Embryonic facial prominence (tissue), 1 donor: ENCODE measurements around the gene FBLN1.
A peak's percentile ranks its signal among the peaks of the same experiment; 100 is the strongest.
"Not testable (repeated sequence)": the region's sequence is repeated elsewhere in the genome, so short reads cannot be mapped to it uniquely, and the experiment has no call there.

ENCODE experiments used
- DNase-seq: peaks from one replicate; pipeline ENCODE4 v3.0.0-alpha.2; 2016; ENCODE audit errors: extremely low spot score

FBLN1 gene

DNA sequence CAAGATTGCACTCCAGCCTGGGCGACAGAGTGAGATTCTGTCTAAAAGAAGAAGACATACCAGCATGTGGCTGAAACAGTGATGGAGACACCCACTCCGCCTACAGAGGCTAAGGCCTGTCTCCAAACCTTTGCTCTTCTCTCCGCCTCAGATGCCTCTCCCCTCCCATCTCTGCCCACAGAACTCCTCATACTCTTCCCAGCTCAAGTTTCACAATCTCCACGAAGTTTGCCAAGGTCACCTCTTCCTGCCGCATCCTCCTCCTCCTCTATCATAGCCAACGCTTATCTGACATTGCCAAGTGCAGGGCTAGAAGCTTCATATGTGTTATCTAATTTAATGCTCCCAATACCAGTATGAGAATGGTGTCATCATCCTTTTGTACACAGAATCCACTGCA lies 25.9 kb upstream of the FBLN1 start:
- DNase-seq = no peak

DNA sequence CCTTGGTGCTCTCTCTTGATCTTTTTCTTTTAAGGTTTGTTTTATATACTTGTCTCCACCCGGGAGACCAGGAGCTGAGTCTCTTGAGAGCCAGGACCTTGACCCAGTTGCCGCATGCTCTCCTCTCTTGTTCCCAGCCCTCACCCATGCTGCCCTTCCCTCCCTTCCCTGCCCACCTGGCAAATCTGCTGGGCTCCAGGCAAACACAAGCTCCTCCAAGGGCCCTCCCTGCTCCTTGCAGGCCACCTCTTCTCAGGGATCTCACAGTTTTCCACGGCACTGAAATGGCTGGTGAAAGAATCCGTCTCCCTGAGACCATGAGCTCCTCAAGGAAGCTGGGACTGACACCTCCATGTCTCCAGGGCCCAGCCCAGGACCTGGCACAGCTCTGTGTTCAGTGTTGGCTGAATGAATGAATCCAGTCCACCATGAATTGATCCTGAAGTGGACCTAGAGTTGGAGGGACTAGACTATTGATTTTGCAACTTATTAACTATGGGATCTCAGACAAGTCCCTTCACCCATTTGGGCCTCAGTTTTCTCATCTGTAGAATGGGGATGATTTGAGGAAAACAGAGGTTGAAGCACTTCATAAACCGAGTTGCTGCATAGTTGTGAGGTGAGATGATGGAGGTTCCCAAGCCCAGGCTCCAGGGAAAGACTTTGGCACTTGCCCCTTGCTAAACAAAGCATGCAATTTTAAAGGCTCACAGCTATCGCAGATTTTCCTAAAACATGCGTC lies 25.1 kb upstream of the FBLN1 start:
- no peak for DNase-seq

DNA sequence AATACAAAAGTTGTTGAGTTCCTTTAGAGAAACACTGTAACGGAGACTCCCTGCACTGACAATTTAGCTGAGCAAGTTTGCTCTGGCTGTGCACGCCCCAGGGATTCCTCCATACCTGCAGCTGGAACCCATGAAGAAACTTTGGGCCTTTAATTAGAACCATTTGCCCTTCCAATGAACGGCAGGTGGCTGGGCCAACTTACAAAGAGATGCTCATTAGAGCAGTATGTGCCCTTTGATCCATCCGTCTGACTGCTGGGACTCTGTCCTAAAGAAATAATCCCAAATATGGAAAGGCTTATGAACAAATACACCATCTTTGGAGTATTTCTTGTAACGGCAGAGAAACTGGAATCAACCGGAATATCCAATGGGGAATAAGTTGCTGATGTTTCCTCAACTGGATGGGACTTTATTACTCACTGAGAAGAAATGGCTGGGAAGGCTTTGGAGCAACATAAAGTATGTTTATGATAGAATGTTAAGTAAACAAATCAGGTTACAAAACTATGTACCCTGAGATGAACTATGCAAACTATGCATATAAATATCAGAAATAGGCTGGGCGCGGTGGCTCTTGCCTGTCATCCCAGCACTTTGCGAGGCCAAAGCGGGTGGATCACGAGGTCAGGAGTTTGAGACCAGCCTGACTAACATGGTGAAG lies 24.4 kb upstream of the FBLN1 start:
- peak; percentile 70 for DNase-seq

DNA sequence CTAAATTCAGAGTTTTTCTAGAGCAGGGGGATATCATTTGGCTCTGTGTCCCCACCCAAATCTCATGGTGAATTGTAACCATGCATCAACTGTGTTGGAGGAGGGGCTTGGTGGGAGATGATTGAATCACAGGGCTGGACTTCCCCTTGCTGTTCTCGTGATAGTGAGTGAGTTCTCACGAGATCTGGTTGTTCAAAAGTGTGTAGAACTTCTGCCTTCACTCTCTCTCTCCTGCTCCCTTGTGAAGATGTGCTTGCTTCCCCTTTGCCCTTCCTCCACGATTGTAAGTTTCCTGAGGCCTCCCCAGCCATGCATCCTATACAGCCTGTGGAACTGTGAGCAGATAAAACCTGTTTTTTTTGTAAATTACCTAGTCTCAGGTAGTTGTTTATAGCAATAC lies 22.0 kb upstream of the FBLN1 start:
- no peak for DNase-seq

DNA sequence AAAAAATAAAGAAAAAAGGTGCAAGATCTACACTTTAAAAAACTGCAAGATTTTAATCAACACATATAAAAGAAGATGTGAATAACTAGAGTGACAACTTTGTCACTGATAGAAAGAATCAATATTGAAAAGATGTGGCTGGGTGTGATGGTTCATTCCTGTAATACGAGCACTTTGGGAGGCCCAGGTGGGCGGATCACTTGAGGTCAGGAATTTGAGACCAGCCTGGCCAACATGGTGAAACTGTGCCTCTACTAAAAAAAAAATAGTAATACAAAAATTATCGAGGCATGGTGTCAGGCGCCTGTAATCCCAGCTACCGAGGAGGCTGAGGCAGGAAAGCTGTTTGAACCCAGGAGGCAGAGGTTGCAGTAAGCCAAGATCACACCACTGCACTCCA lies 21.0 kb upstream of the FBLN1 start:
- DNase-seq = no peak

DNA sequence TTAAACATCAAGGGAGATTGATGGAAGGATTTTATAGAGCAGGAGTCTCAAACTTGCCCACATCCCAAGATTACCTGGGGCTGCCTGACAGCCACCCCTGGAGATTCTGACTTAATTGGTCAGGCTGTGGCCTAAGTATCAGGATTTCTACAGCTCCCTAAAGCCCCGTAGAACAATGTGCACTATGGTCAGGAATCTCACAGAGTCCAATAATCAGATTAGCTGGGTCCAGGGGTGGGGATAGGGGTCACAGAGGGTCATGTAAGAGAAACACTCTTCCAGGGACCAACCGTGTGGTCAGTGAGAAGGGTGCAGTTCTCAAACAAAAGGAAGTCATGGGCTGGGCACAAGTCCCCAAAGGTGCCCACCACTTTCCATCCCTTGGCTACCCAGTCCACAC lies 20.5 kb upstream of the FBLN1 start:
- no peak for DNase-seq

DNA sequence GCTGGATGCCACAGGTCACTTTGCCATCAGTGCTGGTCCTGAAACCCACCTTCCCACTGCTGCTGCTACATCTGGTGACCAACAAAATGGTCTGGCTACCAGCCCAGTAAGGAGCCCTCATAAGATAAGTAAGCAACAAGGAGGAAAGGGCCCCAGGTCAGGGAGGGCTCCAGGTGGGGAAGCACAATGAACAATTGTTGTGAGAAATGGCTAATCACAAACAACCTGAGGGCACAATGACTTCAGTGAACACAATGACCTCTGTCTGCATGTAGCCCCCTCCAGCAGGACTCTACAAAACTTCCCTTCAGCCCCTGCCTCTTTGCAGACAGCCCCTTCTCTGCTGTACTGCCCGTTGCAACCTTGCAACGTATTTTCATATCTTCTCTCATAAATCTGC lies 19.4 kb upstream of the FBLN1 start:
- no peak for DNase-seq

DNA sequence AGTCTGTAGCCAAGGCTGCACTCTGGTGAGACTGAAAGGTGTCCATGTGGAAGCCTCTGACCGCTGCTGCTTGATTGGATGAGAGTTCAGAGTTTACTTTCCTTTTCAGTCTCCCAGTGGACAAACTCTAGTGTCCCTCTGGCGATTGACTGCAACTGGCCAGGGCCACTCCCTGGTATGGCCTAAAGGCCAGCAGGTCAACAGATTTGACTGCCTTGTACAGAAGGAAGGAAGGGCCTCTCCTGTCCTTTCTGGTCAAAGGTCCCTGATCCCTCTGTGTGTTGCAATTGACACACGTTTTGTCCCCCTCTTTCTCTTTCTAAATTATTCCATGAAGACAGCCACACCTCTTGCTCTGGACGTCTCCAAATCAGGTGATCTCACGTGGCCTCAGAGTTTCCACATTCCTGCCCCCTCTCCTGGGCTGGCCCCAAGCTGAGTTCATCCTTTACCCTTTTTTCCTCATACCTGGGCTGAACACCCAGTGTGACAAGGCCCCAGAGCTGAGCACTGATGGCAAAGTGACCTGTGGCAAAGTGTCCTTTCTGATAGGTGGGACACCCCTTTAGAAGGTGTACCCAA lies 18.7 kb upstream of the FBLN1 start:
- DNase-seq = no peak

DNA sequence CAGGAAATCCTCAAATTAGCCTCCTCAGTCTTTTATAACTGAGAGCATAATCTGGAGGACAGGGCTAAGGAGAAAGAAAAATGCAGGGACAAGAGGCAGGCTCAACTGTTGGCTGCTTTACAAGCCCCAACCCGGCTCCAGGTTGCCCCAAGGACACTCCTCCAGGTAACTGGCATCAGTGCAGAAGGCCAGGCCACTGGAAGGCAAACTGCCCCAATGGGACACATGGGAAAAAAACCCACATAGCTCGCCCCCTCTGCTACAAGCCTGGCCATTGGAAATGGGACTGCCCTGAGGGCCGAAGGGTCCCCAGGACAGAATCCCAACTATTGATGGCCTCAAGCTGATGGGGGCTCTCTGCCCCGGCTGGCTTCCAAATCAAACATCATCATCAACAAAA lies 17.9 kb upstream of the FBLN1 start:
- no peak for DNase-seq

DNA sequence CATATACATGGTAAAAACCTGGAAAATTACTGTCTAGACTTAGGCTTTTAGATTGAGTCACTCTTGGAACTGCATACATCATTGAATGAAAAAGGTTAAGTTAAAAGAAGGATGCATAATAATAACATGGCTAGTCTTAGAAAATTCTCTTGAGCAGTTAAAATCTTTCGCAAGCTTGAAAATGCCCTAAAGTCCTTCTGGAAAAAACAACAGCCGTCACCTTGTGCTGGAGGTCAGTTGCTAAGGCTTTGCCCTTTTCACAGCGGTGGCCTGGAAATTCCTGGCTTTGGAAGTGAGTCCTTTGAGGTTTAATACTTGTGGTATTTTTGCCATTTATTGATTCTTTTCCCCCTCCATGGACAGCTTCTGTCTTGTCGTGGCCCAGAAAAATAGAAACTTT lies 17.4 kb upstream of the FBLN1 start:
- no peak for DNase-seq

DNA sequence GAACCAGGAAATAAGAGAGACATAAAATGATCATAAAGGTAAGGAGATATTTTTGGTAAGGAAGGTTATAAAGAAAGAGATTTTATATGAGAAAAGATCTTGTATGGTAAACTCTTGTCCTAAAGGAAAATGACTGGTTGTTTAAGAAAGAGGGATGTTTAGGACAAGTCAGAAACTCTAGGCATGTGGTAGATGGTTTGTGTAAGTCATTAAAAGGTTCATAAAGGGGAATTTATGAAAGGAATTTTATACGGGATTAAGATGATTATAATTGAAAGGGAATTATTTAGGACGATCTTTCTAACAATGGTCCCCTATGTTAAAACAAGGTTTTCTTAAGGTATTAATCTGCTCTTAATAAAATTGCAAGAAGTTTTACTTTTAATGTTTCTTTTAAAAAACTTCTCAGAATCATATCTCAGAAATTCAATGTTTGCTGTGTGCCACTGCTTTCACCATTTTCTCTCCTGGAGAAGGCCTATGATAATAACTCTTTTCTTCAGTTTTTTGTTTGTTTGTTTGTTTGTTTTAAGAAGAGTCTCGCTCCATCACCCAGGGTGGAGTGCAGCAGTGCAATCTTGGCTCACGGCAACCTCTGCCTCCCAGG lies 13.8 kb upstream of the FBLN1 start:
- no peak for DNase-seq

DNA sequence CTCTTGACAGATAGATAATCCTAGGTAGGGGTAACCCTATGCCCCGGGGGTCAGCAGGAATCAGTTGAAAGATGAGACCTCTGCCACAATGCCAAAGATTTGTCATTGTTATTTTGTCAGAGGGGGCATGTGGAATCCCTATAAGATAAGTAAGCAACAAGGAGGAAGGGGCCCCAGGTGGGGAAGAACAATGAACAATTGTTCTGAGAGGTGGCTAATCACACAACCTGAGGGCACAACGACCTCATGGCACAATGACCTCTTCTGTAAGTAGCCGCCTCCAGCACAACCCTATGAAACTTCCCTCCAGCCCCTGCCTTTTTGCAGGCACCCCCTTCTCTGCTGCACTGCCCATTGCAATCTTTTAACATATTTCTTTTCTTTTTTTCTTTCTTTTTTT lies 11.8 kb upstream of the FBLN1 start:
- DNase-seq = no peak

DNA sequence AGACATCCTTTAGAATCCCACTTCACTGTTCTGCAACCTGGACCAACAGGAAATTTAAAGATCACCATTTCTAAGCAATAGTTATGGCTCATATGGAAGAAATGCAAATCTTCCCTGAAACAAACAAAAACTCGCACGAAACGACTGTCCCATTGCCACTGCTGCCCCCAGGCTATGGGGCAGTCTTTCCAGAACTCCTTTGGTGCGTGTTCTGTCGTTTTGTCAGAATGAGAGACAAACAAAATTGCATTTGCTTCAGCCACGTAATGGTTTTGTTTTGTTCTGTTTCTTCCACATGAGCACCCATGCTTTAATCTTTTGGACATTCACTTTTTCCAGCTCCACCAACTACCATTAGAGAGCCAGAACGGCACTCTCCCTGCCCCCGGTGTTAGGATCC lies 10.8 kb upstream of the FBLN1 start:
- no peak for DNase-seq

DNA sequence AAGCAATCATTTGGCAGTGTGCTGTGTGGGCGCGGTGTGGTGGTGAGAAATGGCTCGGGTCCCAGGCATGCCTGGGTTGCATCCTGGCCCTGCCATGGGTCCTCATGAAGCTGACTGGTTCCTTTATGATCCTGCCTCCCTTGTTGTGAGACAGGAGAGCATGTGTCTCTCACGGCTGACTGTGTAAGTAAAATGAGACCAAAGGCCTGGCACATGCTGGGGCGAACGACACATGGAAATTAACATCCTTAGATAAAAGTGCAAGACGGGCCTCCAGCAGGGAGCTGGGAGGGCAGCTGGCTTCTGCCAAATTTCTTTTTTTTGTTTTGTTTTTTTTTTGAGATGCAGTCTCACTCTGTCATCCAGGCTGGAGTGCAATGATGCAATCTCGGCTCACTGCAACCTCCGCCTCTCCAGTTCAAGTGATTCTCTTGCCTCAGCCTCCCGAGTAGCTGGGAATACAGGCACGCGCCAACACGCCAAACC lies 9.4 kb upstream of the FBLN1 start:
- DNase-seq = no peak

DNA sequence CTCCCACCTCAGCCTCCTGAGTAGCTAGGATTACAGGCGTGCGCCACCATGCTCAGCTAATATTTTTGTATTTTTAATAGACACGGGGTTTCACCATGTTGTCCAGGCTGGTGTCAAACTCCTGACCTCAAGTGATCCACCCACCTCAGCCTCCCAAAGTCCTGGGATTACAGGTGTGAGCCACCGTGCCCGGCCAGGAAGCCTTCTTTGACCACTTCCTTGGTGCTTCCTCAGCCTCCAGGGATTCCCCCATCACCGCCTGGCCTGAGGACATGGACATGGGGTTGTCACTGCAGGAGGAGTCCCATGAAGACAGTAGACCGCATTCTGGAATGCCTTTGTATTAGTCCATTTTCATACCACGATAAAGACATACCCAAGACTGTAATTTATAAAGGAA lies 8.4 kb upstream of the FBLN1 start:
- DNase-seq = not testable (repeated sequence)

DNA sequence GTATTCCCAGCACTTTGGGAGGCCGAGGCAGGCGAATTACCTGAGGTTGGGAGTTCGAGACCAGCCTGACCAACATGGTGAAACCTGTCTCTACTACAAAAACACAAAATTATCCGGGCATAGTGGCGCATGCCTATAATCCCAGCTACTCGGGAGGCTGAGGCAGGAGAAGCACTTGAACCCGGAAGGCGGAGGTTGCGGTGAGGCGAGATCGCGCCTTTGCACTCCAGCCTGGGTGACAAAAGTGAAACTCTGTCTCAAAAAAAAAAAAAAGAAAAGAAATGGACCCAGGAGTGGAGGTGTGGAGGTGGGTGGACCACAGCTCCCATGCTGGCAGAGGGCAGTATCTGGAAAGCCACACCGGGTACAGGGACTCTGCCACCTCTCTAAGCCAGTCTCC lies 7.1 kb upstream of the FBLN1 start:
- DNase-seq = not testable (repeated sequence)

DNA sequence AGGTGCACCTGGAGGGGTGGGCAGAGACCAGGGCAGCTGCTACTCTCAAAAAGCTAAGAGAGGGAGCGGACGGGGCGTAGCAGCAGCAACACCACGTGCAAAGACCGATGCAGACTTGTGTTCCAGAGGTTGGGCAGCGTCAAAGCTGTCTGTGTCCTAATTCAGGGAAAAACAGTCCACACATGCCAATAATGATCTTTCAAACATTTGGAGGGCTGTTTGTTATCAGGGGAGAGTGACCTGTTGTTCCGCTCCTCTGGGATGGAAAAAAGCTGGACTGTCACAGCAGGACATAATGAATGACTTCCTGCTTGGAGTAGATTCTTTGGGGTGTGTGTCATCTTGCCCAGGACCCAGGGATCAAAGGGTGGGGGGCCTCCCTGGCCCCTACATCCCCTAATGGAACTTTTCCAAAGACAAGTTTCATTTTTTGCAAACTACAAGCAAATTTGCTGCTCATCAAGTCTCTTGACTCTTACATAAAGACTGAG lies 6.2 kb upstream of the FBLN1 start:
- no peak for DNase-seq

DNA sequence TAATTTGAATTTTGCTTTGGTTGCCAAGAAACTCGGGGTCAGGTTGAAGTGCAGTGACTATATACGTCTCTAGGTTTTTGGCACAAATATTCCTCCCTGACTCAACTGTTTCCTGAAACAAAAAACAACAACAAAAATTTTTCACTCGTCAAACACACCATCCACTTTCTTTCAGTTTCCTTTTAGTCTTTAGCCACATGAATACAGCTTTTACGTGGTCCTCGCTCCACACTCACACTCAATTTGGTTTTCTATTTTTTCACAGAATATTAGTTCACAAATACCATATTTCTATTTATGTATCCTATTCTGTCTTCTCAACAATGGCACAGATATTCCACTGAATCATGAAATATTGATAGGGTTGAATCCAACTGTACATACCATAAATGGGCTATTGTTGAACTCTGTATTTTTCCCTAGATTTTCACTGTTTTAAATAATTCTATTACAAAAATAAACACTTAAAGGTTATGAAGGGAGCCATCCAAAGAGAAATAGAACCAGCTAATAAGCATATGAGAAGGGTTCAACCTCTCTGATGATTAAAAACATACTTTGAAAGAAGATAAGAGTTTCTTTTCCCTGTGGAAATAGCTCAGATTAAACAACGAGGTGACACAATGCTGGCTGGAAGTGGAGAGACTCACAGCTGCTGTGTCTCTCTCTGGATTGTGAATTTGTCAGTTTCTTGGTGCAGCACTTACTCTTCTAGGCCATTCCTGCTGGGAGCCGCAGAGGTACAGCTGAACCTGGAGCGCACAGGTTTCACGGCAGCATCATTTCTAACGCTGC lies 5.1 kb upstream of the FBLN1 start:
- DNase-seq = no peak

DNA sequence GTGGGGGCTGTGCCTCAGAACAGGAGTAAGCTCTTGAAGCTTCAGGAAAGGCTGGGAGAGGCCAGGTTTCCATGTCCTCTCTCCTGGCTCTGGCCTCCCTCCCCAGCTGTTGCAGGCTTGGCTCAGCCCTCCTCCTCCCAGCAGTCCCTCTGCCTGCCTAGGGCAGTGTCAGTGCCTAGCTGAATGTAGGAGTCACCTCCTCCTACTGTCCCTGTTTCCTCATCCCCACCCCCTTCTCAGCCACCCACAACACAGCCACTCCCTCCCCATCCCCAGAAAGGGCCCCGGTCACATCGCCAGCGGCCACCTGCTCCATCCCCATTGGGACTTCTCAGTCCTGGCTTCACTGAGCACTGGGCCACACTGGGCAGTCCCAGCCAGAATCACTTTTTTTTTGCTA lies 2.9 kb upstream of the FBLN1 start:
- no peak for DNase-seq

DNA sequence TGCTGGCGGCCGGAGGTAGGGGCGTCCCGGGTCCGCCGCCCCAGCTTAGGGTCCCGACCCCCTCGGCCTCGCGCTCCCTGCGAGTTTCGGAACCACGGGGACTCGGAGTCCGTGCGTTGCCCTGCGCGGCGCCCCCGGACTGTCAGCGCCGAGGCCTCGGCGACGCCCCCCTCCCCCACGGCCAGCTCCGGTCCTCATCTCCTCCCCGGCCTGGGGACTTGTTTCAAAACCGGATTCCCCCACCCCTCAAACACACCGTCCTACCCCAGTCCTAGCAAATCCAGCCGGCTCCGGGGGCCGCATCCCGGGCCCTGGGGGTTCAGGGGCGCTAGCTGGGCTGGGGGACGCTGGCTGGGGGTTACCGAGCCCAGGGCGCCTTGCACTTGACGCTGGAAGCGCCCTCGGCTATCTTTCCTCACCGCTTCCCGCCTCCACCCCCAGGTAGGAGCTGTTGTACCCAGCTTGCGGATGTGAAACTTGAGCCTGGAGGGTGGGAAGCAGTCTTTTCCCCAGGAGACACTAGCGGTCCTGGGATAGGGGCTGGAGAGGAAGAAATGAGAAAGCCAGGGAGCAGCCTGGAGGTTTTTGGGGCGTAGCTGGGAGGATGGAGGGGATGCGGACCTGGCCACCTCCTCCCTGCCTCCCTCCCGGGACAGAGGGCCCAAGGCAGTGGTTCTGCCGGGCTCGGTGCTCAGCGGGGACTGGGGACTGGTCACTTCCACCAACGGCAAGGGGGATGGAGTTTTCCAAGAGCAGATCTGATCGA lies 550 bp downstream of the FBLN1 start:
- DNase-seq = no peak

DNA sequence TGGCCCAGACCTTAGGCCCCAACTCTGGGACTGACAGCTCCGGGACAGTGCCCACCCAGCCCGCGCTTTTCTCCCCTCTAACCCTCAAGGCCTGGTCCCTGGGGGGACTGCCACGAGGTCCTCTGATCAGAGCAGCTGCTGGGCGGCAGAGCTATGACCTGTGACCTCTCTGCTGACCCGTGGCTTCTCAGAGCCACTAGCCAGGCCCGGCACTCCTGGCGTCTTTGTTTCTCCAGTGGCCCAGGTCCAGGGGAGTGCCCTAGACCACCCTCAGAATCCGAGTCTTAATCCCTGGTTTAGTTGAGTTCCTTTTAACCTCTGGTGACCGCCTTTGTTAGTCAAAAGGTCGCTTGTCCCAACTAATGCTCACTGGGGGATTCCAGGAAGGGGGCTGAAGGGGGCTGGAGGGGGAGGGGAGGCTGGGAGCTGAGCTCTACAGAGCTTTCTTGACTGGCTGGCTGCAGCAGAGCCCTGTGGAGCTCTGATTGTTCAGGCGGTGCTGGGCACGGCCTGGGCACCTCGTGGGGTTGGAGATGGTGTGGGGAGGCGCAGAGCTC lies 1.2 kb downstream of the FBLN1 start:
- DNase-seq = no peak
